HG03139 (cell line): Measurements from ENCODE around the gene FAM167B.

ENCODE experiments used
- ATAC-seq: cut with Tn5 transposase; IDR thresholded peaks from one replicate; pipeline ENCODE4 v1.9.1; 2021; ENCODE audit not compliant: unreplicated experiment

The FAM167B gene

DNA sequence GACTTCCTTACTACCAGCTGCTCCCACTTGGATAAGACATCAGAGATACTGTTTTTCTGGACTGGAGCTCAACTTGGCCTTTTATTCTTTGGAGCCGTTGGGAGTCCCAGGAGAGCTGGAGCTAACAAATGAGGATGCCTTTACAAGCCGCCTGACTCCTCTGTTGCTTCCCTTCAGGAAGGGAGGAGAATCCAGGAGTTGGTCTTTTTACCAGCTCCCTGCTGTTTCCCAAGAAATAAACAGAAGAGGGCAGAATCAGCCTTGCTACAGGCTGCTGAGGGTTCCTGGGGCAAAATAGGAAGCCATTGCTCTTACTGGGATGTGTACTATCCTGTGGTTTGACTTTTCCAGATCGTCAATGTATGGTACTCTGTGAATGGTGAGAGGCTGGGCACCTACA, 23.3 kb upstream of the FAM167B start:
- no peak for ATAC-seq

DNA sequence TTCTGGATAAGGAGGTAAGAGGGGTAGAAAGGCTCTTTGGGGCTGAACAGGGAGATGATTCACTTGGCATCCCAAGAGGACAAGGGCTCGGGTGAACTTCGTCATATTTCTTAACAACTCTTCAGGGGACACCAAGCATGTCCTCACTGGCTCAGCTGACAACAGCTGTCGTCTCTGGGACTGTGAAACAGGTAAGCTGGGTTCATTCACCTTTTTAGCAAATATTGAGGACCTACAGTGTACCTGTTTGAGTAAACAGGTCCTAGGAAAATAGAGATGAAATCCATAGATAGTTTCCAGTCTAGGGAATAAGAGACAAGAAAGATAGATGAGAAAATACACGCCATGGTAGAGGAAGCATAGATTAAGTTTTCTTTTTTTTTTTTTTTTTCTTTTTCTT, 22.7 kb upstream of the FAM167B start:
- no peak for ATAC-seq

DNA sequence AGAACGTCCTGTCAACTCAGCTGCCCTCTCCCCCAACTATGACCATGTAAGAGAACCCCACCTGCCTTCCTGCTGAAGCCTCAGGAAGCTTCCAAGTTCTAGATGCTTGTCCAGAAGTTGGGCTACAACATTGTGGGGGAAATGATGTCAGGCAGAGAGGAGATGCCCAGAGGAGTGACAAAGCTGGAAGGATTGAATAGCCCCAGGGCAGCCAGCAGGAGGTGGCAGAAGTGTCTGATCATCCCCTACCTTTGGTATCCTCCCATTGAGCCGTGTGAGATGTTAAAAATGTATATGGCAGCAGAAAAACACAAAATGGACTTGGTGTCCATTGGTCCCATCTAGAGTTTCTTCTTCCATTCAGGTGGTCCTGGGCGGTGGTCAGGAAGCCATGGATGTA, 18.3 kb upstream of the FAM167B start:
- ATAC-seq: no peak

DNA sequence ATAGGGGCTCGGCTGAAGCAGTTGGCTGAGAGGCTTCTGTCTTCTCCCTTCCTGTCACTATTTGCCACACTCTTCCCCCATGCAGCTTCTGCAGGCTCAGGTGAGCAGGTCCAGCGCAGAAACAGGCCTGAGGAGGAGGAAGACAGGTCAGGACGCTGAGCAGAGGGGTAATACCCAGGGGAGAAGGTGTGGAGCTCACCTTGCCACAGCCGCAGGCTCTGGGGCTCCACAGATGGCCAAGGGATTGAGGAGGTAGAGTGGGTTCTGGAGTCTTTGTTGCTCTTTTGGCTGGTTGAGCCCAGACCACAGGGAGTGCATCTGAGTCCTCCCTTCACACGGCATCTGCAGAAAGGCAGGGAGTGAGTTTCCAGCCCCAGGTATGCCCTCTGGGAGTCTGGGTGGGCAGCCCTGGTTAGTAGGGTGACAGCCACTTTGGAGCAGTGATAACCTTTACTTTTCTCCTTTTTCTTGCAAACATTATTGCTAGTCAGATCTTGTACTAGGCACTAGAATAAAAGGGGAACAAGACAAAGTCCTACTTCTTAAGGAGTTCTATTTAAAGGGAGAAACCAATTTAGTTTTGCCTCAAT, 15.1 kb upstream of the FAM167B start:
- no peak for ATAC-seq

DNA sequence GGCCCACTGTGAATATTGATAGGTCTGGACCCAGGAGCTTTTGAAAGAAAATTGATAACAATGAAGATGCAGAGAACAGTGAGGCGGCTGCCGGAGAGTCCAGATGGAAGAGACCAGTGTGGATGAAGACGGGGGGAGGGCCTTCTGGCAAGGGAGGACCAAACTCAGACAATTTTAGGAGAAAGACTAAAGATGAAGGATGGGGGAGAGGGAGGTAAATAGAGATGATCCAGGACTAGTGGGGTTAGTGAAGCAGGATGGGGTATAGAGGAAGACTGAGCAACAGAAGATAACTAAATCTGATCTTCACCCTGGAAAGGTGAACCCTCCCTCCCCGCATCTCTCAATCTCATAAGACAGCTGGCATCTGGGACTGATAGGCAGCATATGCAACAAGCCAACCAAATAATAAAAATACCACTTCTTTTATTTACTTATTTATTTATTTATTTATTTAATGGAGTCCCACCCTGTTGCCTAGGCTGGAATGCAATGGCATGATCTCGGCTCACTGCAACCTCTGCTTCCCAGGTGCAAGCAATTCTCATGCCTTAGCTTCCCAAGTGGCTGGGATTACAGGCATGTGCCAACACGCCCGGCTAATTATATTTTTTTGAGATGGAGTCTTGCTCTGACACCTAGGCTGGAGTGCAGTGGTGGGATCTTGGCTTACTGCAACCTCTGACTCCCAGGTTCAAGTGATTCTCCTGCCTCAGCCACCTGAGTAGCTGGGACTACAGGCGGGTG, 14.3 kb upstream of the FAM167B start:
- ATAC-seq: no peak

DNA sequence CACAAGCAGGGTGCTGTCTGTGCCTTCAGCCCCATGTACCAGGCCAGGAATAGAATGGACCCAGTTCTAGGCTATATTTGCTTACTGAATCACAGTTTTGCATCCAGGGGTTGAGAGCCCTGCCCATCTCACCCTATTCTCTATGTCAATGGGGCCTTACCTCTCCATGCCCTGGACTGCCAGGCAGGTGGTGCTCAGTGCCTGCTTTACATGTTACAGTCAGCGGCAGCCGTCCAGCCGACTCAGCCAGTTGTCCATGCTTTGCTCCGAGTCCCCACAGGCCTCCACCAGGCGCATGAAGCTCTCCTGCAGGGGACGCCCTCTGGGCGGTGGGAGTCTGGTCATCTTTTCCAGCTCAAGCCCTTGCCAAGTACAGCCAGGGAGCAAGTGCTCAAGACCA, 12.2 kb upstream of the FAM167B start:
- no peak for ATAC-seq

DNA sequence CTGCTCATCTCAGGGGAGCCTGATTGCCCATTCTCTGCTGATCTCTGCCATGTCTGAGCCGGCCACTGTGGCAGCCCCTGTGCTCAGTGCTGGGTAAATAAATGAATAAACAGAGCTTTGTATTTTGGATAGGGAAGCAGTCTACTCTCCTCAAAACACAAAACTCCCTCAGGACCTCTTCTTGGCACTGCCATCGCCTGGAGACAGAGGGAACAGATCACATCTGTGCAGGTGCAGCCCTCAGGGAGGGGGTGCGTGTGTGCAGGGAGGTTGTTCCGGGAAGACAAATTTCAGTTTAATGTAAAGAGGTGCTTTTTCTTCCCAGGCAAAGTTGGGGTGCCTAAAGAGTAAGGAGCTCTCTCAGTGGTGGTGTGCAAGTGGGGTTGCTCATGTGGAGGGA, 7.7 kb upstream of the FAM167B start:
- ATAC-seq: no peak

DNA sequence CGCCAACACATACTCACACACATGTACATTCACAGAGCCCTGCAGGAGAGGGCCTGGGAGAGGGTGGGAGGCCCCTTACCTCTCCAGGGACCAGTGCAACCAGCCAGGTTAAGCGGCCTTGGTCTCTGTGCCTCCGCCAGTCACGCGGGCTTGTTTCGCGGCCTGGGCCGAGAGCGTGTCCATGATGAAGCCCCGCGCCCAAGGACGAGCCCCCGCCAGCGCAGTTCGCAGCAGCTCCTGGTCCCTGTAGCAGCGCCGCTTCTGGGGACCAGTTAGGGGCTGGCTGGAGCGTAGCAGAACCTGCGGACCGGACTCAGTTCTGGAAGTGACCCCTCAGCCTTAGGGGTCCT, 7.3 kb upstream of the FAM167B start:
- ATAC-seq: no peak

DNA sequence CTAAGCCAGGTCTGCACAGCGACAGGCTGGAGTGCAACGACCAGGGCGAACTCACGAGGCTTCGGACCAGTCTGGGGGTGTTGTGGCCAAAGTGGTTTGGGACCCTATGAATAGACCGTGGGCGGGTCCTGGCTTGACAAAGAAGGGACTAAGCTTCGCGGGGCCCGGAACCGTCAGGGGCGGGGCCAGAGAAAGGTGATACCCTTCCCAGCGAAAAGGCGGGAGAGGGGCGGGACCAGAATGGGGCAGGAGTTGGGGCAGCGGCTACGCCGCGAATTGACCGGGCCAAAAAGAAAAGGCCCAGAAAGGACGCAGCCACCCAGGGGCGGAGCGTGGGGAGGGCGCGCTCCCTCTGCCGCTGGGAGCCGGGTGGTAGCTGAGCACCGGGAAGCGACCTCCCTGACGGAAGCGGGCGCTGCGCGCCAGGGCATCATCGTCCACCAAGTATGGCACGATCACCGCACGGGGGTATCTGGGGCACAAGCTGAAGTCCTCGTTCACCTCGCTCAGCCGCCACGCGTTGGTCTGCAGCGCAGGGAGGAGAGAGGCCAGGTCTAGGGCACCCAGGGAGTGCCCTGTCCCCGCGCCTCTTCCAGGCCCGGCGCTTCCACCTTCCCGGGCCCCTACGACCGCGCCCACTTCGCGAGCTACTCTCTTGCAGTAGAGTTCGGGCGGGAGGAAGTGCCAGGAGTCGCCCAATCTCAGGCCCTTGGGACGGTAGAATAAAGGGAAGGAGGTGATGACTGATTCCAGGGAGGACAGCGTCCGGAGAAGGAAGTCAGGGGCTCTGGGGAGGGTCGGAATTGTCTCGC, 6.7 kb upstream of the FAM167B start:
- no peak for ATAC-seq

DNA sequence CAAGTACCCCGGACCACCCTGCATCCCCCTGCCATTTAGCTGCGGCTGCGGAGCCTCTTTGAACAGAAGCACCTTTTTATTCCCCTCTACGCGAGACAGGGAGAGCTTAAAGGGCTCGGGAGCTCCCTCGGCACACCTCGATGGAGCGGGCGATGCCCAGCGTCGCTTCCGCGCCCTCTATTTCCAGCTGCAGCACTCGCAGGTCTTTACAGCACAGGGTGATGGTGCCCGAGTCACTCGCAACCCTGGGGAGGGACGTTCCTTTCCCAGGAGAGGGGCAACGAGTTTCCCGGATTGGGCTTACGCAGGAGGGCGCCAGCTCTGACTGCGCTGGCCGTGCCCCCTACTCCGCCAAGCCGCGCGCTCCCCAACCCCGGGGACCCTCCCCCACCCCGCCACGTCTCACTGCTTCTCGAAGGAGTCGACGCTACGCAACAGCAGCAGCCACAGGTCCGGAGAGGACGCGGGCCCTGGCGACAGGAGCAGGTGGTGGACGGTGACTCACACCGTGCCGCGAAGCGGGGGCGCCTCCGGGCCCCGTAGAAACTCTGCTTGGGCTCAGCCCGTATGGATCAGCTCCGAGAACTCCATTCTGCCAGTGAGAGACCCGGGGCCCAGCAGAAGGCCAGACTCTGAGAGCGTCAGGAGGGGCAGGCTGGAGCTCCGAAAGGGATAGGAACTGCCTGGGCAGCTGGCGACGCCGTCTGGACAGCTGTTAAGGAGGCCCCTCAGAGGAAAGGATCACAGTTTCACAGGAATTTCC, 5.8 kb upstream of the FAM167B start:
- ATAC-seq: no peak

DNA sequence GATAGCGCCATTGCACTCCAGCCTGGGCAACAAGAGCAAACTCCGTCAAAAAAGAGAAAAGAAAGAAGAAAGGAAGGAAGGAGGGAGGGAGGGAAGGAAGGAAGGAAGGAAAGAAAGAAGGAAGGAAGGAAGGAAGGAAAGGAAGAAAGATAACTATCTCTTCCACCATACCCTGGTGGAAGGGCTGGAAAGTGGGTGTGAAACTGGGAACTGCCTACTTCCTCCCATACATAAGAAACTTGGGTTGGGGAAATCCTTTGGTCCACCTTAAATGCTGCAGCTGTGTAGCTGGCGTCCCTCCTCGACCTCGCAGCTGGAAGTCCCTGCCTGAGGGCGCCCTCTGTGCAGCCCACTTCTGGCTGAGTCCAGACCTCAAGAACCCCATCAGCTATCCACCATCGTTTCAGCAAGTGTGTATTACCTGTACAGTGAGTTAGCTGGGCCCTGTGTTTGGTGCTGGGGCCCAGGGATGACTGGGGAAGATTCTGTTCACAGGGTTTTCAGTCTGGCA, 4.6 kb upstream of the FAM167B start:
- ATAC-seq: no peak

DNA sequence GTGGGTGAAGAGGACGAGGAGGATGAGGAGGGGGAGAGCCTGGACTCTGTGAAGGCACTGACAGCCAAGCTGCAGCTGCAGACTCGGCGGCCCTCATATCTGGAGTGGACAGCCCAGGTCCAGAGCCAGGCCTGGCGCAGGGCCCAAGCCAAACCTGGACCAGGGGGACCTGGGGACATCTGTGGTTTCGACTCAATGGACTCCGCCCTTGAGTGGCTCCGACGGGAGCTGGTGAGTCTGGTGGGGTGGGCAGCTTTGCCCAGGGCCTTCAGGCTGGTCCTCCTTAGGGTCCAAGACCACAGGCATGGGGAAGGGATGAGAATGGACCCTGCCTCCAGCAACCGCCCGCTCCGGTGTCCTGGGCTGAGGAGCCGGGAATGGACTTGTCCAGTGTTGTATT, 430 bp downstream of the FAM167B start:
- ATAC-seq: no peak

DNA sequence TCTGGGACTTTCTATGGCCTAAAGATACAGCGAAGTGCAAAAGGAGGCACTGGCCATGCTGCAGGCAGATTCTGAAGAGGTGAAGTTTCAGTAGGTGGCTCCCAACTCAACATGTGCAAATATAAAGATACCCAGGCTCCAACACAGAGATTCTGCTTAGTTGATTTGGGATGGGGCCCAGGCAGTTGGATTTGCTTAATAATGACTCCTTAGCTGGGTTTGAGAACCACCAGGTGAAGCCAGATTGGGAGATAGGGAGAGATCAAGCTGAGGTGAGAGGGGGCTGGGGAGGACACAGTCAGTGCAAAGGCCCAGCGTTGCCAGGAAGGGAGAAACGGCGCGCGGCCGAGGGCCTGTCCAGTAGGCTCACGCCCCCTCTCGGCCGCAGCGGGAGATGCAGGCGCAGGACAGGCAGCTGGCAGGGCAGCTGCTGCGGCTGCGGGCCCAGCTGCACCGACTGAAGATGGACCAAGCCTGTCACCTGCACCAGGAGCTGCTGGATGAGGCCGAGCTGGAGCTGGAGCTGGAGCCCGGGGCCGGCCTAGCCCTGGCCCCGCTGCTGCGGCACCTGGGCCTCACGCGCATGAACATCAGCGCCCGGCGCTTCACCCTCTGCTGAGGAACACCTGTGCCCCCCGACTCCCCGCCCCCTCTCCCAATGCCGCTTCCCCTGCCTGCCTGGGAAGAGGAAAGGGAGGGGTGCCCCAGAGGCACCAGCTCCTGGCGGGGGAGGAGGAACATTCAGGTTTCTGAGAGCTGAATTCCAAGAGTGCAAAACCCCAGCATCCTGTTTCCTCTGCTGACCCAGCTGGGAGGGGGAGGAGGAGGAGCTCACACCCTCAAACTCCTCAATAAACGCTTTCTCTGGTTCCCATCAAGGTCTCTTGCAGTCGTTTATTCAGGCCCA, 1.2 kb downstream of the FAM167B start:
- ATAC-seq: no peak

DNA sequence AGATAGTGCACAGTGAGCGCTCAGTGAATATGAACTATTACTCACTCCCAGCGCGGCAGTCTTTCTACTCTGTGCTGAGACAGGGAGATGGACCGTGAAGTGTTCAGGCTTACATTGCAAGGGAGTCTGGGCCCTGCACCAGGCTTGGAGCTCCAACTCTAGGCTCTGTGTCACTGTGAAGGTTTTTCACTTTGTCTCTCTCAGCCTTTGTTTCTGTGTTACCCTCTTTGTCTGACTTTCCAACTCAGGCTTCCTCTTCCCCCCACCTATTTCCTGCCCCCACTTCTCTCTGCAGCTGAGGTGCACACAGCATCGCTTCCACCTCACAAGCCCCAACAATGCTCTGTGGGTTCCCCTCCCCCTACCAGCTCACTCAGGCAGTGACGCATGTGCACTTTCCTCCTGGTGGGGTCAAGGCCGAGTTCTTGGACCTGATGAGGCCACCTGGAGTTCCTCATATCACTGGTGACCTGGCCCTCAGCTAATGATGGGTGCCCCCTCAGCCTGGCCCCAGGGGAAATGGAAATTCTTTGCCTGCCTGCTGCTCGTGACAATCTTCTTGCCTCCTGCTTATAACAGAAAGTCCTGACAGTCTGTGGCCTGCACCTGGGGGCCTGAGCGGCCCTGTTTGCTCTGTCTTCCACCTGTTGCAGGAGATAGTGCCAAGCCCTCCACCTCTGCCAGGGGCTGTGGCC, 3.0 kb downstream of the FAM167B start:
- ATAC-seq: peak; percentile 57

DNA sequence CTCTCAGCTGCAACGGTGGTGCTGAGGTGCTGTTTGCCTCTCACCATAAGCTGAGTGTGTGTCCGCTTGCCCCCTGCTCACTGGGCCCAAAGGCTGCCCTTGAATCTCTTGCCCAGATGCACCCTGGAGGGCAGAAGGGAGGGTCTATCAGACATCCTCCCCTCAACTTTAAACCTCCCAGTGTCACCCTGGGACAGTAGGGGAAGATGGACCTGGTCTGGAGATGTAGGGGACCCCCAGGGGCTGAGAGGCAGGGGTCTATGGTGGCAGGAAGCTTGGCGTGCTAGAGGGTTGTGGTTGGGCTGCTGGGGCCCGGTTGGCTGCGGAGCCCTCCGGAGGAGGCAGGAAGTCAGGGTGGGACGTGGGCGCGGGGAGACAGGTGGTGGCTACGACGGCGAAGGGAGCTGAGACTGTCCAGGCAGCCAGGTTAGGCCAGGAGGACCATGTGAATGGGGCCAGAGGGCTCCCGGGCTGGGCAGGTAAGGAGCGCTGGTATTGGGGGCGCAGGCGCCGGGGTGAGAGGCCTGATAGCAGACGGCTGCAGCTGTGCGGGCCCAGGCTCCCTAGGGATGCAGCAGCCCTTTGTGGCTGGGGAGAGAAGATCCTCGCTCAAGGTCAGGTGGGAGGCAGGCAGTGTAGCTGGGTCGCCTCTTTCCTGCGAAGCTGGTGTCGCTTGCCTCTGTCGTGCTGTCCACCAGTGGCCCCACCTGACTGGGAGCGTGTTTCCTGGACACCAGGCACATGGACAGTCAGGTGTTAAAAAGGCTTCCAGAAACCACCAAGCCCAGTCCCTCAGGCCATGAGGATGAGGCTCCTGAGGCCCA, 4.1 kb downstream of the FAM167B start, which contains the start of gene LCK:
LCK (plus strand) TSS at position 373 of the 824 bp plus-strand sequence. CDS start 23,065 bp downstream, outside the sequence.
- ATAC-seq: no peak

DNA sequence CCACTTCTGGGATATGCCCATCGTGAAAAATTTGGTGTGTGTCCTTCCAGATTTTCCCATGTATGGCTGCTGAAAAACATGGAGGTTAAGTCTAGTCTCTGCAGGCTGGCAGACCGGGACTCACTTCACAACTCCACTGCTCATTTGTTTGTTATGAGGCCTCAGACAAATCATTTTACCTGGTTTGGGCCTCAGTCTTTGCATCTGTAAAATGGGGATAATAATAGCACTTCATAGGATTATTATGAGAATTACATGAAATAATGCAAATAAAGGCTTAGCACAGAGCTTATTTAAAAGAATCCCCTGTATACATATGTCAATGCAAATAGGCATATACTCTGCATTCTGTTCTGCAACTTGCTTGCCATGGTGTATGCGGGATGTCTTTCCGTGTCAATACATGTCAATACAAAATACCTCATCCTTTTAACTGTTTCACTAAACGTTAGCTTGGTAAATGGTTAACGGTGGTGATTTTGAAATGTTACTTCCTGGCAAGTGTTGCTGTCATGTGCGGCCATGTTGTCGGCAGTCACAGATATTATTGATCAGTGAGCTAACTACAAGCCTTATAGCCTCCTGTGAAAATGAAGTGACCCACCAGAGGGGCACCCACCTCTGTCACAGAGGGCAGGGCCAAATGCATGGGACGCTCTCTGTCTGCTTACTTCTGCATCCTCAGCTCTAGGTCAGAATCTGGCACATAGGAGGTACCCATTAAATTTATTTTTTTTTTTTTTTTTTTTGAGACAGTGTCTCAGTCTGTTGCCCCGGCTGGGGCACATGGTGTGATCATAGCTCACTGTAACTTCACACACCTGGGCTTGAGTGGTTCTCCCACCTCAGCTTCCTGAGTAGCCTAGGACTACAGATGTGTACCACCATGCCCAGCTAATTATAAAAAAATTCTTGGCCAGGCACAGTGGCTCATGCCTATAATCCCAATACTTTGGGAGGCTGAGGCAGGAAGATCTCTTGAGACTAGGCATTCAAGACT, 8.3 kb downstream of the FAM167B start:
- no peak for ATAC-seq

DNA sequence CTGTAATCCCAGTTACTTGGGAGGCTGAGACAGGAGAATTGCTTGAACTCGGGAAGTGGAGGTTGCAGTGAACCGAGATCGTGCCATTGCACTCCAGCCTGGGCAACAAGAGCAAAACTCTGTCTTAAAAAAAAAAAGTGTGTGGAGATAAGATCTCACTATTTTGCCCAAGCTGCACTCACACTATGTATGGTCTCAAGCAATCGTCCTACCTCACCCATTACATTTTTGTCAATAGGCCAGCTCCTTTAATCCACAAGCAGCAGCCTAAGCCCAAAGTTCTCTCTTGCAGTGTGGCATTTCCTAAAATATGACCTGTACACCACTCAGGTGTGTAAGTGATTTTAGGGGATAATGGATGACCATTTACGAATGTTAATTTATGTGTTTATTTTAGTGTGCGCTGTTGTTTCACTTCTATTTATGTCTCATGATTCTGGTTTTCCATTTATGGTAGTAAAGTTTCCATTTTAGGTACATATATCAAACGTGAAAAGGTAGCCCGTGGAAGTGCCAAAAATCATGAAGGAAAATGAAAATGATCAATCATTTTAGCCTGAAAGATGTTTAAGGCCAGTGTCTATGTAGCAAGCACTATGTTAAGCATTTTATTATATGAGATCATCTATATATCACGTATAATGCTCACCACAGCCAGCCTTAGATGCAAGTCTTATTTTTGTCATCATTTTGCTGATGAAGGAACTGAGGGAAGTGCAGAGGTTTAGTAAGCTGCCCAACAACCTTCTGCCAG, 9.6 kb downstream of the FAM167B start:
- no peak for ATAC-seq
